ENCODE results near the gene TEN1.

GRCh38 chr17:76018340-76018680, 39.3 kb downstream of the TEN1 start:
- TF ChIP-seq GLI4 (tag by site-specific recombination; IDR thresholded peaks at IDR 0.05) (no peak), ZNF175 (tag by site-specific recombination; IDR thresholded peaks at IDR 0.05) (no peak), PBX3 (CRISPR knock-in tag; IDR thresholded peaks at IDR 0.05) (no peak), ZNF10 (tag by site-specific recombination; IDR thresholded peaks at IDR 0.05) (no peak), ZSCAN5A (tag by site-specific recombination; IDR thresholded peaks at IDR 0.05) (no peak), BCL11B (tag by site-specific recombination; IDR thresholded peaks at IDR 0.05; ENCODE audit: low read depth) (no peak), TCF7L2 (IDR thresholded peaks at IDR 0.05; ENCODE audit: borderline replicate concordance, low read depth, low read length) (no peak), ZBTB21 (tag by site-specific recombination; IDR thresholded peaks at IDR 0.05) (no peak)
- TF ChIP-seq, protein P1, sequence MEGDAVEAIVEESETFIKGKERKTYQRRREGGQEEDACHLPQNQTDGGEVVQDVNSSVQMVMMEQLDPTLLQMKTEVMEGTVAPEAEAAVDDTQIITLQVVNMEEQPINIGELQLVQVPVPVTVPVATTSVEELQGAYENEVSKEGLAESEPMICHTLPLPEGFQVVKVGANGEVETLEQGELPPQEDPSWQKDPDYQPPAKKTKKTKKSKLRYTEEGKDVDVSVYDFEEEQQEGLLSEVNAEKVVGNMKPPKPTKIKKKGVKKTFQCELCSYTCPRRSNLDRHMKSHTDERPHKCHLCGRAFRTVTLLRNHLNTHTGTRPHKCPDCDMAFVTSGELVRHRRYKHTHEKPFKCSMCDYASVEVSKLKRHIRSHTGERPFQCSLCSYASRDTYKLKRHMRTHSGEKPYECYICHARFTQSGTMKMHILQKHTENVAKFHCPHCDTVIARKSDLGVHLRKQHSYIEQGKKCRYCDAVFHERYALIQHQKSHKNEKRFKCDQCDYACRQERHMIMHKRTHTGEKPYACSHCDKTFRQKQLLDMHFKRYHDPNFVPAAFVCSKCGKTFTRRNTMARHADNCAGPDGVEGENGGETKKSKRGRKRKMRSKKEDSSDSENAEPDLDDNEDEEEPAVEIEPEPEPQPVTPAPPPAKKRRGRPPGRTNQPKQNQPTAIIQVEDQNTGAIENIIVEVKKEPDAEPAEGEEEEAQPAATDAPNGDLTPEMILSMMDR (tag by site-specific recombination; IDR thresholded peaks at IDR 0.05): no peak
- TF ChIP-seq, protein P2, sequence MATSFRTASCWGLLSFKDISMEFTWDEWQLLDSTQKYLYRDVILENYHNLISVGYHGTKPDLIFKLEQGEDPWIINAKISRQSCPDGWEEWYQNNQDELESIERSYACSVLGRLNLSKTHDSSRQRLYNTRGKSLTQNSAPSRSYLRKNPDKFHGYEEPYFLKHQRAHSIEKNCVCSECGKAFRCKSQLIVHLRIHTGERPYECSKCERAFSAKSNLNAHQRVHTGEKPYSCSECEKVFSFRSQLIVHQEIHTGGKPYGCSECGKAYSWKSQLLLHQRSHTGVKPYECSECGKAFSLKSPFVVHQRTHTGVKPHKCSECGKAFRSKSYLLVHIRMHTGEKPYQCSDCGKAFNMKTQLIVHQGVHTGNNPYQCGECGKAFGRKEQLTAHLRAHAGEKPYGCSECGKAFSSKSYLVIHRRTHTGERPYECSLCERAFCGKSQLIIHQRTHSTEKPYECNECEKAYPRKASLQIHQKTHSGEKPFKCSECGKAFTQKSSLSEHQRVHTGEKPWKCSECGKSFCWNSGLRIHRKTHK (tag by site-specific recombination; IDR thresholded peaks at IDR 0.05): no peak
- TF ChIP-seq, protein P3, sequence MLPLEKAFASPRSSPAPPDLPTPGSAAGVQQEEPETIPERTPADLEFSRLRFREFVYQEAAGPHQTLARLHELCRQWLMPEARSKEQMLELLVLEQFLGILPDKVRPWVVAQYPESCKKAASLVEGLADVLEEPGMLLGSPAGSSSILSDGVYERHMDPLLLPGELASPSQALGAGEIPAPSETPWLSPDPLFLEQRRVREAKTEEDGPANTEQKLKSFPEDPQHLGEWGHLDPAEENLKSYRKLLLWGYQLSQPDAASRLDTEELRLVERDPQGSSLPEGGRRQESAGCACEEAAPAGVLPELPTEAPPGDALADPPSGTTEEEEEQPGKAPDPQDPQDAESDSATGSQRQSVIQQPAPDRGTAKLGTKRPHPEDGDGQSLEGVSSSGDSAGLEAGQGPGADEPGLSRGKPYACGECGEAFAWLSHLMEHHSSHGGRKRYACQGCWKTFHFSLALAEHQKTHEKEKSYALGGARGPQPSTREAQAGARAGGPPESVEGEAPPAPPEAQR (tag by site-specific recombination; IDR thresholded peaks at IDR 0.05): no peak
